ENCODE data around the gene CAPG. TPM values are rescaled to one million over a fixed set of nuclear protein-coding genes. Genes with fewer than 3 reads are reported as not detected.

Gene CAPG
- total RNA-seq, 1 donor from 2014 or later, result 32.6 TPM

DNA sequence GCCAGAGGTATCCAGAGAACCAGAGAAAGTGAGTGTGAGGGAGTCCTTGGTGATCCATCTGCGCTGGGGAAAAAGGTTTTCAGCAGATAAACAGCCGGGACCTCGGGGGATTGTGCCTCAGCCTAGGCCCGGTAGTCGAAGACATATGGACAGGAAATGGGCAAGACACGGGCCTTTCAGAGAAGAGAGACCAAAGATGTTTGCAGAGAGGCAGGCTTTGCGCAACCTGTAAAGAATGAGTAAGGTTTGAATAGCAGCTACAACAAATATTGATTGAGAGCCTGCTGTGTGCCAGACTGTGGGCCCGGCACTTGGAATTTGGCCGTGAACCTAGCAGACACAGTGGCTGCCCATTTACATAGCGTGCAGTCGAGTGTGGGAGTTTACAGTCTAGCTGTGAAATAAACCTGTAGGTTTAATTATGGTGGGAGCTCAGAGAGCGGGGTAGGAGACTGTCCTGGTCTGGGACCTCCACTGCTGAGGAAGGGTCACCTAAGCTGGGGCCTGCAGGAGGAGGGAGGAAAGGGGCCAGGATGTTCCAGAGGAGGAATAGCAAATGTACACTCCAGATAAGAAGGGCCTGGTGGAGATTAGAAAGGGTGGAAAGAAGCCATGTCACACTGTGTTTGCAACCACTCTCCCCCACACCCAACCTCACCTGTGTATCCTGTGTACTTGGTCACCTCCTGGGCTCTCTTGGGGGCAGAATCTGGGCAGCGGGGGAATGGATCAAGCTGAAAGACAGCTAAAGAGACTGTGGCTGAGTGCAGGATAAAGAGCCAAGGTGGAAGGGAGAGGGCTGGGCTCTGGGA, 11.3 kb upstream of the CAPG start:
- peak overlapping the region; percentile 85 for H3K4me3 Mint-ChIP-seq
- no peaks in the 10 kb centered on the region for H3K27me3 Mint-ChIP-seq (ENCODE audit: low read depth)
- TF ChIP-seq, protein P1, sequence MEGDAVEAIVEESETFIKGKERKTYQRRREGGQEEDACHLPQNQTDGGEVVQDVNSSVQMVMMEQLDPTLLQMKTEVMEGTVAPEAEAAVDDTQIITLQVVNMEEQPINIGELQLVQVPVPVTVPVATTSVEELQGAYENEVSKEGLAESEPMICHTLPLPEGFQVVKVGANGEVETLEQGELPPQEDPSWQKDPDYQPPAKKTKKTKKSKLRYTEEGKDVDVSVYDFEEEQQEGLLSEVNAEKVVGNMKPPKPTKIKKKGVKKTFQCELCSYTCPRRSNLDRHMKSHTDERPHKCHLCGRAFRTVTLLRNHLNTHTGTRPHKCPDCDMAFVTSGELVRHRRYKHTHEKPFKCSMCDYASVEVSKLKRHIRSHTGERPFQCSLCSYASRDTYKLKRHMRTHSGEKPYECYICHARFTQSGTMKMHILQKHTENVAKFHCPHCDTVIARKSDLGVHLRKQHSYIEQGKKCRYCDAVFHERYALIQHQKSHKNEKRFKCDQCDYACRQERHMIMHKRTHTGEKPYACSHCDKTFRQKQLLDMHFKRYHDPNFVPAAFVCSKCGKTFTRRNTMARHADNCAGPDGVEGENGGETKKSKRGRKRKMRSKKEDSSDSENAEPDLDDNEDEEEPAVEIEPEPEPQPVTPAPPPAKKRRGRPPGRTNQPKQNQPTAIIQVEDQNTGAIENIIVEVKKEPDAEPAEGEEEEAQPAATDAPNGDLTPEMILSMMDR (conservative IDR thresholded peaks at IDR 0.05), result no peak
- H3K36me3 Mint-ChIP-seq (ENCODE audit: low read depth), result no peaks in the 10 kb centered on the region
- peaks cover 24% of the 10 kb centered on the region for H3K4me1 Mint-ChIP-seq
- peak overlapping the region; percentile 8 for H3K27ac Mint-ChIP-seq (ENCODE audit: unreplicated experiment)
- no peaks in the 10 kb centered on the region for H3K9me3 Mint-ChIP-seq
- no peak for DNase-seq (ENCODE audit: low read depth, low spot score)

DNA sequence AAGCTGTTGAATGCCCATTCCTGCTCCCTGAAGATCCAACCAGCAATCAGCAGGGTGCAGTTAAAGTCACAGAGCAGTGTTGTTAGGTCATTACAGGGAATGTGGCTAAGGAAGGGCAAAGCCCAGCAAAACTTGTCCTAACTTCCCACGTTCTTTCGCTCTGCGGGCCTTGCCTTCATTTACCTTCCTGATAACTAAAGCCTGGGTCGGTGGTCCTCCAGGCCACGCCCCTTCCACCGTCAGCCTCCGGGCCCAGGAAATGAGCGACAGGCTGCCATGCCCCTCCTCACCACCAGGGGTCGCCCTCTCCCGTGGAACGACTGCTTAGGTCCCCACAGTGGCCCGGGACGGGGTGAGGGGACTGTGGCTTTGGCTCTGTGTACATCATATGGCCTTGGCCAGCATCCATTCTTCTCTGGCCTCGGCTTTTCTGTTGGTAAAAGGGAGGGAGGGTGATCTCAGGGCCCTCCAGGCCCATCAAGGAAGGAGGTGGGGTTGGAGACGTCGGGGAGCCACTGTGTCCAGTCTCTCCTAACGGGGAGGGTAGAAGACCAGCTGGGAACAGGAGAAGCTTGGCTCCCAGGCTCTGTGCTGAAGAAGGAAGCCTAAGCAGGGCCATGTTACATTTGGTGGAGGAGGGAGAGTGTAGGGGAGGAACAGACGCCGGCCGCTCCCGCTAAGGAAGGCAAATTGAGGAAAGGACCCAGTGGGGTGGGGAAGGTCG, 10.5 kb upstream of the CAPG start:
- no peaks in the 10 kb centered on the region for H3K36me3 Mint-ChIP-seq (ENCODE audit: low read depth)
- H3K27ac Mint-ChIP-seq (ENCODE audit: unreplicated experiment), result peak overlapping the region; percentile 31
- no peaks in the 10 kb centered on the region for H3K9me3 Mint-ChIP-seq
- peak; percentile 99 for DNase-seq (ENCODE audit: low read depth, low spot score)
- no peaks in the 10 kb centered on the region for H3K27me3 Mint-ChIP-seq (ENCODE audit: low read depth)
- peak overlapping the region; percentile 85 for H3K4me3 Mint-ChIP-seq
- peaks cover 24% of the 10 kb centered on the region for H3K4me1 Mint-ChIP-seq
- TF ChIP-seq, protein P1 (conservative IDR thresholded peaks at IDR 0.05), result peak; percentile 100

DNA sequence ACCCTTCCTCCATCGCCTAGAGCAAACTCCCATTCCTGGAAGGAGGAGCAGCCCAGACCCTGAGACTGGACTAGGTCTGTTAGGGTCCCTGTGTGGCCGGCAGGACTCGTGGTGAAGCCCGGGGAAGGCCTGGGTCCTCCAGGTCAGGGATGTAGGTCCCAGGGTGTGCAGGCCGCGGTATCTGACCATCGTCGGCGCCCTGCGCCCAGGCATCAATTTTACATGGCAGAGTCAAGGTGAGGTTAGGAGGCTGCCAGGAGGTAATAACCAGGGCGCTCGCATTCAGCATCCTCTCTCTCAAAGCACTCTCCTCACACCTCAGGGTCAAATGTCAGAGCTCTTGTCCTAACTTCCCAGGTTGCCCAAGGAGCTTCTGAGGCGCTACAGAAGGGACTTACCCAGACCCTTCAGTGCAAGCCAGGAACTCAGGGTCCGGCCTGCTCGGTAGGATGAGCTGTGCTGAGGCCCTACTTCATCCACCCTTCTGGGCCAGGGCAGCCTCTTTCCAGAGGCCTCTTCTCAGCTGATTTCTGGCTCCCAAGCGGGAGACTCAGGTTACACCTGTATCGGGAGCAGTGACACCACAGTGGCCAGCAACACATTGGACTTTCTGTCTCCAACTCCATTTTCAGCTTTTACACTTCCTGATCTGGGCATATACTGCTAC, 9.0 kb upstream of the CAPG start:
- Mint-ChIP-seq H3K27me3 (ENCODE audit: low read depth) (peaks cover 3% of the 10 kb centered on the region), H3K27ac (ENCODE audit: unreplicated experiment) (peak overlapping the region; percentile 89), H3K4me3 (peak overlapping the region; percentile 96), H3K36me3 (ENCODE audit: low read depth) (no peaks in the 10 kb centered on the region), H3K4me1 (peaks cover 24% of the 10 kb centered on the region), H3K9me3 (no peaks in the 10 kb centered on the region)
- DNase-seq (ENCODE audit: low read depth, low spot score), result no peak
- TF ChIP-seq, protein P1 (conservative IDR thresholded peaks at IDR 0.05), result no peak

DNA sequence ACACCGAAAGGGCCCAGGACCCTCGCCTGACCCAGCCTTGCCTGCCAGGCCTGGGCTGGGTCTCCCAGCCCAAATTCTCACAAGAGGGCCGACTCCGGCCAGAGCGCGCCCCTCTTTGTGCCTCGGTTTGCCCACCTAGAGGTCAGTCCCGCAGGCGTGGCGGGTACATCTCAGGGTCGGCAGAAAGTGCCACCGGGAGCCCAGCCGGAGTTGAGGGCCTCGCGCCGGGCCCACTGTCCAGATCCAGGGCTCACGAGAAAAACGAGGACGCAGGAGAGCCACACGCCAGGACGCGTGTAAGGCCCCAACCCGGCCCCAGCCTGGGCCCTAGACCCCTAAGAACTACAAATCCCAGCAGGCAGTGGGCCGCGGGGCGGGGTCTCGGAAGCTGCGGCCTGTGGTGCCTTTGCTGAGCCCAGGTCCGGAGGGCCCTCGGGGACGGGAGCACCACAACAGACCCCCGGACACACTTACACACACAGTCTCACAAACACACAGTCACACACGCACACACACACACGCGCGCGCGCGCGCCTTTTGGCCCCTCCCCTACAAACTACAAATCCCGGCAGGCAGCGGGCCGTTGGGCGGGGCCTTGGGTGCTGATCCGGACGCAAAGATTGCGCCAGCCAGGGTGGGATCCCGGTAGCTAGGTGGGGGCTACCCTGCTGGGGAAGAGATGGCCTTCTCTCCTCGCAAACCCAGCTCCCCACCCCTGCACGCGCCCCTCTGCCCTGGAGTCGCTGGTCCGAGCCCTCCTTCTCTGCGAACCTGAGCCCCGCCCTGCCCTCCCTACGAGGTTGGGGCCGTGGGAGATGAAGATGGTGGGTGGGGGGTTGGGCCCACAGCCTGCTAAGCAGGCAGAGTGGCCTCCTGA, 8.2 kb upstream of the CAPG start, which contains the start of gene SH2D6:
Gene SH2D6 (plus strand): TSS at position 583 of the 877 bp plus-strand sequence. CDS start 10,752 bp downstream, outside the sequence.
- Mint-ChIP-seq H3K9me3 (no peaks in the 10 kb centered on the region), H3K27ac (ENCODE audit: unreplicated experiment) (peak within 1 kb of the TSS; percentile 99), H3K36me3 (ENCODE audit: low read depth) (no peaks in the 10 kb centered on the region), H3K27me3 (ENCODE audit: low read depth) (peaks cover 6% of the 10 kb centered on the region), H3K4me3 (peak within 1 kb of the TSS; percentile 96), H3K4me1 (peaks cover 28% of the 10 kb centered on the region)
- DNase-seq (ENCODE audit: low read depth, low spot score), result peak; percentile 79
- TF ChIP-seq, protein P1 (conservative IDR thresholded peaks at IDR 0.05), result no peak
